GM12878 (cell line): ENCODE results near the gene IGF1R. TPM values are rescaled to one million over a fixed set of nuclear protein-coding genes. Genes with fewer than 3 reads are reported as not detected.

Source experiments
- ATAC-seq: fragments of 200-7000 bp; cut with Tn5 transposase; 3 replicates; pipeline ENCODE4 v1.9.1; 2020; ENCODE audit warnings: mild to moderate bottlenecking, moderate library complexity
- BruUV-seq: library from RNA; stranded (reverse); fragments of 400-500 nt; replicated peaks from 2 replicates; lab custom pipeline; 2021; lab: Mats Ljungman, UMichigan
- CTCF ChIA-PET: fragments of 300-600 bp; sonication (Branson Sonifier 250); formaldehyde crosslinking; extraction: SDS; loops from one replicate; lab custom pipeline; 2021; ENCODE audit warnings: inconsistent platforms; lab: Yijun Ruan, JAX
- POLR2A ChIA-PET: fragments of 350-600 bp; formaldehyde crosslinking; extraction: SDS; loops from one replicate; lab custom pipeline; 2021; ENCODE audit warnings: inconsistent platforms; lab: Charles Lee
- RAD21 ChIA-PET: fragments of 300-600 bp; sonication (Branson Sonifier 250); formaldehyde crosslinking; loops from one replicate; lab custom pipeline; 2023; ENCODE audit warnings: antibody characterized with exemption; ENCODE audit not compliant: unreplicated experiment; lab: Charles Lee
- SMC1A ChIA-PET: fragments of 300-600 bp; sonication (Branson Sonifier 250); formaldehyde crosslinking; loops from one replicate; lab custom pipeline; 2023; ENCODE audit not compliant: unreplicated experiment, uncharacterized antibody; lab: Charles Lee
- DNase-seq: peaks from one replicate; pipeline ENCODE4 v3.0.0-alpha.2; 2011; ENCODE audit warnings: low read depth, low spot score
- FAIRE-seq: peaks from 3 replicates; lab custom pipeline; 2011; peaks lifted over from hg19 to GRCh38; lab: Jason Lieb, UNC
- H2AFZ ChIP-seq: 2 replicates; pipeline ENCODE4 v1.6.0; 2011; ENCODE audit warnings: low read depth, low read length, control low read depth; ENCODE audit not compliant: control insufficient read depth
- H3K27ac ChIP-seq: 2 replicates; pipeline ENCODE4 v1.5.1; 2011; ENCODE audit warnings: control low read depth; ENCODE audit not compliant: control insufficient read depth, insufficient read depth
- H3K27me3 ChIP-seq, 2 experiments: replicated peaks in 1 of 2; 2 replicates each; pipeline versions ENCODE4 v1.6.0 to v1.6.1; 2011; ENCODE audit warnings: low read length in 1 of 2; ENCODE audit not compliant: control insufficient read depth in 2 of 2, insufficient read depth in 2 of 2
- H3K36me3 ChIP-seq, 2 experiments: 2 replicates each; pipeline ENCODE4 v1.5.1; 2011; ENCODE audit warnings: low read length in 1 of 2; ENCODE audit not compliant: control insufficient read depth in 2 of 2, insufficient read depth in 2 of 2
- H3K4me1 ChIP-seq: 2 replicates; pipeline ENCODE4 v1.6.1; 2011; ENCODE audit warnings: mild to moderate bottlenecking, low read length, moderate library complexity, mixed read lengths; ENCODE audit not compliant: control insufficient read depth, insufficient read depth
- H3K4me2 ChIP-seq: 2 replicates; pipeline ENCODE4 v1.6.0; 2011; ENCODE audit warnings: control low read depth; ENCODE audit not compliant: control insufficient read depth, insufficient read depth
- H3K4me3 ChIP-seq: fragments of 200-600 bp; sonication (generic); 2 replicates; pipeline ENCODE4 v1.5.1; 2016
- H3K79me2 ChIP-seq: 2 replicates; pipeline ENCODE4 v1.6.0; 2011; ENCODE audit warnings: low read length; ENCODE audit not compliant: control insufficient read depth, insufficient read depth
- H3K9ac ChIP-seq: 2 replicates; pipeline ENCODE4 v1.8.0; 2011; ENCODE audit warnings: low read length, control low read depth, mixed read lengths; ENCODE audit not compliant: control insufficient read depth, insufficient read depth
- H3K9me3 ChIP-seq: replicated peaks from 3 replicates; pipeline ENCODE4 v1.5.1; 2011; ENCODE audit warnings: mild to moderate bottlenecking, low read length; ENCODE audit not compliant: control insufficient read depth, insufficient read depth
- H4K20me1 ChIP-seq: 2 replicates; pipeline ENCODE4 v1.6.0; 2011; ENCODE audit not compliant: control insufficient read depth, insufficient read depth
- CREB1 ChIP-seq: IDR thresholded peaks from 2 replicates; pipeline ENCODE4 v1.6.1; 2012; ENCODE audit warnings: low read depth, mild to moderate bottlenecking, inconsistent platforms
- ETV6 ChIP-seq, 2 experiments: fragments of 450-650 bp in 1 of 2; IDR thresholded peaks in 1 of 2; conservative IDR thresholded peaks in 1 of 2; 2 replicates each; pipeline ENCODE4 v1.6.1; 2014; ENCODE audit warnings: antibody characterized with exemption in 1 of 2, borderline replicate concordance in 1 of 2, low read depth in 1 of 2, mild to moderate bottlenecking in 1 of 2, moderate library complexity in 1 of 2
- NR2F1 ChIP-seq: fragments of 450-650 bp; conservative IDR thresholded peaks from 2 replicates; pipeline ENCODE4 v1.6.1; 2017; ENCODE audit warnings: mild to moderate bottlenecking
- PAX5 ChIP-seq: IDR thresholded peaks from 2 replicates; pipeline ENCODE4 v1.6.1; 2011; ENCODE audit warnings: low read depth, low read length, borderline replicate concordance
- POLR2AphosphoS5 ChIP-seq: IDR thresholded peaks from 2 replicates; pipeline ENCODE4 v1.6.1; 2011; ENCODE audit warnings: mild to moderate bottlenecking, low read length, inconsistent platforms
- RCOR1 ChIP-seq: conservative IDR thresholded peaks from 2 replicates; pipeline ENCODE4 v1.6.1; 2012; ENCODE audit warnings: low read depth, low read length, improper control_type of control experiment
- YY1 ChIP-seq: IDR thresholded peaks from 2 replicates; pipeline ENCODE4 v1.6.1; 2011; ENCODE audit warnings: low read depth, mild to moderate bottlenecking, low read length
- ZNF217 ChIP-seq: fragments of 450-650 bp; IDR thresholded peaks from 2 replicates; pipeline ENCODE4 v1.6.1; 2017; ENCODE audit warnings: antibody characterized with exemption, mild to moderate bottlenecking
- ZNF24 ChIP-seq: fragments of 450-650 bp; IDR thresholded peaks from 2 replicates; pipeline ENCODE4 v1.6.1; 2017; ENCODE audit warnings: antibody characterized with exemption, mild to moderate bottlenecking
- ZNF384 ChIP-seq: IDR thresholded peaks from 2 replicates; pipeline ENCODE4 v1.6.1; 2012; ENCODE audit warnings: low read depth, mild to moderate bottlenecking, low read length, improper control_type of control experiment, borderline replicate concordance
- ZZZ3 ChIP-seq: IDR thresholded peaks from 2 replicates; pipeline ENCODE4 v1.6.1; 2011; ENCODE audit warnings: low read depth; ENCODE audit not compliant: control insufficient read depth, insufficient read length
- WGBS: methylation state at CpG from one replicate; pipeline ENCODE4 v1.1.6; 2016; ENCODE audit warnings: low lambda C conversion rate; ENCODE audit not compliant: insufficient replicate concordance, insufficient coverage; ENCODE audit errors: missing lambda C conversion rate; 5-methylcytosine and 5-hydroxymethylcytosine counted together
- in situ Hi-C: fragments of 300-500 bp; cut with MboI; formaldehyde crosslinking; loops from 9 replicates; pipeline ENCODE4 v1.14.3; 2018; ENCODE audit warnings: mixed read lengths
- intact Hi-C: fragments of 100-400 bp; cut with micrococcal nuclease; formaldehyde crosslinking; loops from one replicate; pipeline ENCODE4 v1.14.2; 2022; ENCODE audit not compliant: unreplicated experiment
- polyA plus RNA-seq, 11 experiments: library from polyadenylated mRNA; depleted of rRNA in 4 of 11; unstranded in 6 of 11; stranded (reverse) in 5 of 11; fragments of >200 nt; fragmentation: Nextera tagmentation in 4 of 11; fragmentation: Illumina TruSeq in 1 of 11; extraction: Ambion mirVana in 4 of 11; extraction: Trizol in 1 of 11; gene quantifications; 1 replicate in 1 of 11; 2 replicates in 10 of 11; pipeline versions ENCODE4 v1.2.1 to v1.2.3, GENCODE V29; 2011 to 2016; ENCODE audit warnings: inconsistent platforms in 2 of 11, missing spikeins in 2 of 11, low read depth in 1 of 11
- total RNA-seq, 4 experiments: library from RNA; depleted of rRNA in 3 of 4; stranded (reverse); fragments of >200 nt in 3 of 4; fragmentation: Illumina TruSeq in 1 of 4; extraction: Trizol in 1 of 4; gene quantifications; 2 replicates each; pipeline versions ENCODE4 v1.2.1 to v1.2.3, GENCODE V29; 2013 to 2021
- TF ChIP-seq, protein P1 (sequence below): fragments of 450-650 bp; formaldehyde crosslinking; IDR thresholded peaks from 2 replicates; pipeline ENCODE4 v1.4.0; 2022; ENCODE audit warnings: mild to moderate bottlenecking, moderate library complexity
- TF ChIP-seq, protein P2 (sequence below): fragments of 450-650 bp; IDR thresholded peaks from 2 replicates; pipeline ENCODE4 v1.6.1; 2016; ENCODE audit warnings: mild to moderate bottlenecking

The IGF1R gene
- total and polyA plus RNA-seq, 10 of the 15 experiments (the other 5 are each of a cell fraction or from before 2014, with no cell fraction given), result 0.03 to 2.7 (median 0.66) TPM

DNA sequence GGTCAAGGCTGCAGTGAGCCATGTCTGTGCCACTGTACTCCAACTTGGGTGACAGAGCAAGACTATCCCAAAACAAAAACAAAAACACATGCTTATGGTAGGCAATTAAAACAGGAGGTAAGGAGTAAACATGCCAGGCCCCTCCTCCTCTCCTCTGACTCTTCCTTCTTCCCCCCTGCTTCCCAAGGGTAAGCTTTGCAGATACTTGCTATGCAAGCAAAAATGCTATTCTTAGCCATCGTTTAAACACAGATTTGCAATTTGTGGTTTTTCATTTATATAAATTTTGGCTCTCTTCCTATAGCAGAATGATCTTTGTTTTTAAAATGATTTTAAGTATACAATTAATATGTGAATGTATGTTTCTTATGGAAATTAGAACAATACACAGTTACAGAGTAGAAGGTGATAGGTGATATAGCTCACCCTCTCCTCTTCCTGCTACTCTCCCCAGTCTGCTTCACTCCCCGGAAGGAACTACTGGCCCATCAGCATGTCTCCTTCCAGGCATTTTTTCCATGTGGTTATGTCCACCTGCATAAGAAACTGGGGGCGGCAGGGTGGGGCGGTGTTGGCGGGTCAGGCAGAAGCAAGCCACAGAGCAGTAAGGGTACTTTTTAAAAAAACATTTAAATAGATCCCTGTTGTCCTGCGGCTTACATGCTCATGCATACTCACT is 42.1 kb downstream of the IGF1R start:
- ChIA-PET SMC1A (no interaction called here), RAD21 (no interaction called here), POLR2A (interaction anchor here (0.5 kb wide), 1 partner anchor 160 kb away, joined by 4 read pairs; no protein-coding TSS in a partner anchor), CTCF (interaction anchor here (0.9 kb wide), 1 partner anchor 30 kb away, joined by 3 read pairs; no protein-coding TSS in a partner anchor)
- no peaks in the 10 kb centered on the region for H4K20me1 ChIP-seq
- no peak for FAIRE-seq
- DNase-seq, result no peak
- 52% methylated on average over 6 of the region's 6 CpGs for WGBS
- H3K36me3 ChIP-seq, result no peaks in the 10 kb centered on the region
- H3K79me2 ChIP-seq, result no peaks in the 10 kb centered on the region
- H3K4me3 ChIP-seq, result no peak overlapping the region
- H3K27me3 ChIP-seq, result no peaks in the 10 kb centered on the region
- BruUV-seq, result no TSS peak
- H2AFZ ChIP-seq, result no peak overlapping the region
- H3K9me3 ChIP-seq, result no peaks in the 10 kb centered on the region
- in situ Hi-C loops, result no loop called here
- no peaks in the 10 kb centered on the region for H3K4me1 ChIP-seq
- TF ChIP-seq POLR2AphosphoS5 (no peak), NR2F1 (no peak), ZNF217 (no peak), PAX5 (no peak), ZNF384 (no peak), ZNF24 (no peak), ZZZ3 (no peak), RCOR1 (no peak), CREB1 (no peak), YY1 (no peak), ETV6 (conservative IDR thresholded peaks at IDR 0.05 in 1 of 2, IDR thresholded peaks at IDR 0.05 in 1 of 2; ENCODE audit: borderline replicate concordance in 1 of 2, low read depth in 1 of 2) (no peak)
- TF ChIP-seq, protein P1, sequence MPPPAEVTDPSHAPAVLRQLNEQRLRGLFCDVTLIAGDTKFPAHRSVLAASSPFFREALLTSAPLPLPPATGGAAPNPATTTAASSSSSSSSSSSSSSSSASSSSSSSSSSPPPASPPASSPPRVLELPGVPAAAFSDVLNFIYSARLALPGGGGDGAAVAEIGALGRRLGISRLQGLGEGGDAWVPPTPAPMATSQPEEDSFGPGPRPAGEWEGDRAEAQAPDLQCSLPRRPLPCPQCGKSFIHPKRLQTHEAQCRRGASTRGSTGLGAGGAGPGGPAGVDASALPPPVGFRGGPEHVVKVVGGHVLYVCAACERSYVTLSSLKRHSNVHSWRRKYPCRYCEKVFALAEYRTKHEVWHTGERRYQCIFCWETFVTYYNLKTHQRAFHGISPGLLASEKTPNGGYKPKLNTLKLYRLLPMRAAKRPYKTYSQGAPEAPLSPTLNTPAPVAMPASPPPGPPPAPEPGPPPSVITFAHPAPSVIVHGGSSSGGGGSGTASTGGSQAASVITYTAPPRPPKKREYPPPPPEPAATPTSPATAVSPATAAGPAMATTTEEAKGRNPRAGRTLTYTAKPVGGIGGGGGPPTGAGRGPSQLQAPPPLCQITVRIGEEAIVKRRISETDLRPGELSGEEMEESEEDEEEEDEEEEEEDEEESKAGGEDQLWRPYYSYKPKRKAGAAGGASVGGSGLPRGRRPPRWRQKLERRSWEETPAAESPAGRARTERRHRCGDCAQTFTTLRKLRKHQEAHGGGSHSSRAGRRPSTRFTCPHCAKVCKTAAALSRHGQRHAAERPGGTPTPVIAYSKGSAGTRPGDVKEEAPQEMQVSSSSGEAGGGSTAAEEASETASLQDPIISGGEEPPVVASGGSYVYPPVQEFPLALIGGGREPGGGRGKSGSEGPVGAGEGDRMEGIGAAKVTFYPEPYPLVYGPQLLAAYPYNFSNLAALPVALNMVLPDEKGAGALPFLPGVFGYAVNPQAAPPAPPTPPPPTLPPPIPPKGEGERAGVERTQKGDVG (CRISPR knock-in tag), result no peak
- TF ChIP-seq, protein P2, sequence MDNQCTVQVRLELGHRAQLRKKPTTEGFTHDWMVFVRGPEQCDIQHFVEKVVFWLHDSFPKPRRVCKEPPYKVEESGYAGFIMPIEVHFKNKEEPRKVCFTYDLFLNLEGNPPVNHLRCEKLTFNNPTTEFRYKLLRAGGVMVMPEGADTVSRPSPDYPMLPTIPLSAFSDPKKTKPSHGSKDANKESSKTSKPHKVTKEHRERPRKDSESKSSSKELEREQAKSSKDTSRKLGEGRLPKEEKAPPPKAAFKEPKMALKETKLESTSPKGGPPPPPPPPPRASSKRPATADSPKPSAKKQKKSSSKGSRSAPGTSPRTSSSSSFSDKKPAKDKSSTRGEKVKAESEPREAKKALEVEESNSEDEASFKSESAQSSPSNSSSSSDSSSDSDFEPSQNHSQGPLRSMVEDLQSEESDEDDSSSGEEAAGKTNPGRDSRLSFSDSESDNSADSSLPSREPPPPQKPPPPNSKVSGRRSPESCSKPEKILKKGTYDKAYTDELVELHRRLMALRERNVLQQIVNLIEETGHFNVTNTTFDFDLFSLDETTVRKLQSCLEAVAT, result no peak
- H3K9ac ChIP-seq, result no peak overlapping the region
- H3K4me2 ChIP-seq, result no peak overlapping the region
- no peak overlapping the region for H3K27ac ChIP-seq
- intact Hi-C loops, result no loop called here
- no peak for ATAC-seq
